ENCODE results near the gene CARD11. TPM values are rescaled to one million over a fixed set of nuclear protein-coding genes. Genes with fewer than 3 reads are reported as not detected.

Gene CARD11
- total and polyA plus RNA-seq, 5 donors from 2014 or later = 7.1 to 118 (median 10.8) TPM

GRCh38 chr7:2926896-2927405 is 116.7 kb downstream of the CARD11 start:
- no peak for ATAC-seq (ENCODE audit: low read depth in 2 of 2)
- peaks cover 0 to 2% (median 0%) of the 10 kb centered on the region in 7 donors for H3K9me3 Mint-ChIP-seq
- Histone ChIP-seq H3K27ac (ENCODE audit: insufficient read depth, low read length, poor library complexity, severe bottlenecking) (no peak overlapping the region), H3K36me3 (ENCODE audit: control insufficient read depth, insufficient read depth, low read length) (peaks cover 64% of the 10 kb centered on the region), H3K4me1 (ENCODE audit: control insufficient read depth, insufficient read depth, low read length, poor library complexity, severe bottlenecking) (no peaks in the 10 kb centered on the region), H3K4me3 (ENCODE audit: low read depth, low read length) (no peak overlapping the region), H3K27me3 (ENCODE audit: control insufficient read depth, insufficient read depth, low read length) (no peaks in the 10 kb centered on the region), H3K9me3 (ENCODE audit: control insufficient read depth in 2 of 2, low read length in 2 of 2) (no peaks in the 10 kb centered on the region)
- no peaks in the 10 kb centered on the region for H3K27me3 Mint-ChIP-seq
- H3K36me3 Mint-ChIP-seq = peaks cover 13% of the 10 kb centered on the region
- H3K4me1 Mint-ChIP-seq = peaks cover 0 to 2% (median 0%) of the 10 kb centered on the region in 4 donors
- H3K27ac Mint-ChIP-seq = no peak overlapping the region
- DNase-seq = no peak
- no peak overlapping the region for H3K4me3 Mint-ChIP-seq

GRCh38 chr7:2926120-2926895 is 117.4 kb downstream of the CARD11 start:
- no peaks in the 10 kb centered on the region for H3K4me1 Mint-ChIP-seq
- Histone ChIP-seq H3K4me3 (ENCODE audit: low read depth, low read length) (no peak overlapping the region), H3K4me1 (ENCODE audit: control insufficient read depth, insufficient read depth, low read length, poor library complexity, severe bottlenecking) (no peaks in the 10 kb centered on the region), H3K27ac (ENCODE audit: insufficient read depth, low read length, poor library complexity, severe bottlenecking) (no peak overlapping the region), H3K9me3 (ENCODE audit: control insufficient read depth in 2 of 2, low read length in 2 of 2) (no peaks in the 10 kb centered on the region), H3K36me3 (ENCODE audit: control insufficient read depth, insufficient read depth, low read length) (peaks cover 67% of the 10 kb centered on the region), H3K27me3 (ENCODE audit: control insufficient read depth, insufficient read depth, low read length) (no peaks in the 10 kb centered on the region)
- DNase-seq = no peak
- H3K9me3 Mint-ChIP-seq = peaks cover 0 to 2% (median 0%) of the 10 kb centered on the region in 7 donors
- H3K27ac Mint-ChIP-seq = peak overlapping the region in 1 of 3 donors; percentile 42
- ATAC-seq (ENCODE audit: low read depth in 2 of 2) = no peak
- H3K36me3 Mint-ChIP-seq = peaks cover 14% of the 10 kb centered on the region
- no peaks in the 10 kb centered on the region for H3K27me3 Mint-ChIP-seq
- no peak overlapping the region for H3K4me3 Mint-ChIP-seq

GRCh38 chr7:2924866-2925840 is 118.5 kb downstream of the CARD11 start:
- Histone ChIP-seq H3K4me3 (ENCODE audit: low read depth, low read length) (no peak overlapping the region), H3K4me1 (ENCODE audit: control insufficient read depth, insufficient read depth, low read length, poor library complexity, severe bottlenecking) (no peaks in the 10 kb centered on the region), H3K36me3 (ENCODE audit: control insufficient read depth, insufficient read depth, low read length) (peaks cover 72% of the 10 kb centered on the region), H3K27me3 (ENCODE audit: control insufficient read depth, insufficient read depth, low read length) (no peaks in the 10 kb centered on the region), H3K27ac (ENCODE audit: insufficient read depth, low read length, poor library complexity, severe bottlenecking) (no peak overlapping the region), H3K9me3 (ENCODE audit: control insufficient read depth in 2 of 2, low read length in 2 of 2) (no peaks in the 10 kb centered on the region)
- H3K4me3 Mint-ChIP-seq = no peak overlapping the region
- peaks cover 0 to 6% (median 0%) of the 10 kb centered on the region in 7 donors for H3K9me3 Mint-ChIP-seq
- no peak overlapping the region for H3K27ac Mint-ChIP-seq
- no peaks in the 10 kb centered on the region for H3K27me3 Mint-ChIP-seq
- peaks cover 0 to 6% (median 0%) of the 10 kb centered on the region in 4 donors for H3K4me1 Mint-ChIP-seq
- peaks cover 23% of the 10 kb centered on the region for H3K36me3 Mint-ChIP-seq
- no peak for DNase-seq
- ATAC-seq (ENCODE audit: low read depth in 2 of 2) = no peak

- H3K36me3 Mint-ChIP-seq = peaks cover 32% of the 10 kb centered on the region
- H3K27me3 Mint-ChIP-seq = no peaks in the 10 kb centered on the region
- peaks cover 0 to 7% (median 0%) of the 10 kb centered on the region in 4 donors for H3K4me1 Mint-ChIP-seq
- H3K4me3 Mint-ChIP-seq = no peak overlapping the region
- no peak for ATAC-seq (ENCODE audit: low read depth in 2 of 2)
- no peaks in the 10 kb centered on the region for H3K27me3 ChIP-seq (ENCODE audit: control insufficient read depth, insufficient read depth, low read length)
- no peaks in the 10 kb centered on the region for H3K4me1 ChIP-seq (ENCODE audit: control insufficient read depth, insufficient read depth, low read length, poor library complexity, severe bottlenecking)
- peaks cover 0 to 8% (median 0%) of the 10 kb centered on the region in 7 donors for H3K9me3 Mint-ChIP-seq
- no peaks in the 10 kb centered on the region for H3K9me3 ChIP-seq (ENCODE audit: control insufficient read depth in 2 of 2, low read length in 2 of 2)
- no peak overlapping the region for H3K27ac ChIP-seq (ENCODE audit: insufficient read depth, low read length, poor library complexity, severe bottlenecking)
- DNase-seq = no peak
- no peak overlapping the region for H3K4me3 ChIP-seq (ENCODE audit: low read depth, low read length)
- H3K27ac Mint-ChIP-seq = no peak overlapping the region
- H3K36me3 ChIP-seq (ENCODE audit: control insufficient read depth, insufficient read depth, low read length) = peaks cover 76% of the 10 kb centered on the region
Observed at GRCh38 chr7:2923886-2924574, 119.6 kb downstream of the CARD11 start.

GRCh38 chr7:2923291-2923781 is 120.3 kb downstream of the CARD11 start:
- Mint-ChIP-seq H3K27ac (no peak overlapping the region), H3K9me3 (peaks cover 0 to 8% (median 0%) of the 10 kb centered on the region in 7 donors), H3K36me3 (peaks cover 37% of the 10 kb centered on the region), H3K27me3 (no peaks in the 10 kb centered on the region), H3K4me3 (no peak overlapping the region), H3K4me1 (peaks cover 0 to 7% (median 1%) of the 10 kb centered on the region in 4 donors)
- H3K9me3 ChIP-seq (ENCODE audit: control insufficient read depth in 2 of 2, low read length in 2 of 2) = no peaks in the 10 kb centered on the region
- H3K4me1 ChIP-seq (ENCODE audit: control insufficient read depth, insufficient read depth, low read length, poor library complexity, severe bottlenecking) = no peaks in the 10 kb centered on the region
- H3K36me3 ChIP-seq (ENCODE audit: control insufficient read depth, insufficient read depth, low read length) = peaks cover 76% of the 10 kb centered on the region
- H3K4me3 ChIP-seq (ENCODE audit: low read depth, low read length) = no peak overlapping the region
- ATAC-seq (ENCODE audit: low read depth in 2 of 2) = no peak
- DNase-seq = no peak
- H3K27me3 ChIP-seq (ENCODE audit: control insufficient read depth, insufficient read depth, low read length) = no peaks in the 10 kb centered on the region
- no peak overlapping the region for H3K27ac ChIP-seq (ENCODE audit: insufficient read depth, low read length, poor library complexity, severe bottlenecking)

- H3K9me3 Mint-ChIP-seq = peaks cover 0 to 8% (median 0%) of the 10 kb centered on the region in 7 donors
- H3K4me3 Mint-ChIP-seq = no peak overlapping the region
- ATAC-seq (ENCODE audit: low read depth in 2 of 2) = no peak
- H3K4me3 ChIP-seq (ENCODE audit: low read depth, low read length) = no peak overlapping the region
- no peak overlapping the region for H3K27ac Mint-ChIP-seq
- H3K27me3 Mint-ChIP-seq = no peaks in the 10 kb centered on the region
- H3K36me3 ChIP-seq (ENCODE audit: control insufficient read depth, insufficient read depth, low read length) = peaks cover 77% of the 10 kb centered on the region
- peaks cover 0 to 7% (median 1%) of the 10 kb centered on the region in 4 donors for H3K4me1 Mint-ChIP-seq
- no peaks in the 10 kb centered on the region for H3K9me3 ChIP-seq (ENCODE audit: control insufficient read depth in 2 of 2, low read length in 2 of 2)
- H3K36me3 Mint-ChIP-seq = peaks cover 39% of the 10 kb centered on the region
- no peaks in the 10 kb centered on the region for H3K4me1 ChIP-seq (ENCODE audit: control insufficient read depth, insufficient read depth, low read length, poor library complexity, severe bottlenecking)
- no peak for DNase-seq
- no peaks in the 10 kb centered on the region for H3K27me3 ChIP-seq (ENCODE audit: control insufficient read depth, insufficient read depth, low read length)
- no peak overlapping the region for H3K27ac ChIP-seq (ENCODE audit: insufficient read depth, low read length, poor library complexity, severe bottlenecking)
Observed at GRCh38 chr7:2922866-2923265, 120.8 kb downstream of the CARD11 start.

- peaks cover 0 to 8% (median 0%) of the 10 kb centered on the region in 7 donors for H3K9me3 Mint-ChIP-seq
- no peak overlapping the region for H3K27ac ChIP-seq (ENCODE audit: insufficient read depth, low read length, poor library complexity, severe bottlenecking)
- no peak for DNase-seq
Observed at GRCh38 chr7:2922348-2922691, 121.3 kb downstream of the CARD11 start.

More at GRCh38 chr7:2922348-2922691, 121.3 kb downstream of the CARD11 start:
- Histone ChIP-seq H3K4me3 (ENCODE audit: low read depth, low read length) (no peak overlapping the region), H3K36me3 (ENCODE audit: control insufficient read depth, insufficient read depth, low read length) (peaks cover 77% of the 10 kb centered on the region), H3K4me1 (ENCODE audit: control insufficient read depth, insufficient read depth, low read length, poor library complexity, severe bottlenecking) (no peaks in the 10 kb centered on the region), H3K9me3 (ENCODE audit: control insufficient read depth in 2 of 2, low read length in 2 of 2) (no peaks in the 10 kb centered on the region), H3K27me3 (ENCODE audit: control insufficient read depth, insufficient read depth, low read length) (no peaks in the 10 kb centered on the region)
- Mint-ChIP-seq H3K27ac (no peak overlapping the region), H3K4me3 (no peak overlapping the region), H3K4me1 (peaks cover 0 to 7% (median 1%) of the 10 kb centered on the region in 4 donors), H3K27me3 (no peaks in the 10 kb centered on the region), H3K36me3 (peaks cover 39% of the 10 kb centered on the region)
- ATAC-seq (ENCODE audit: low read depth in 2 of 2) = peak in 1 of 2 donors; percentile 17
